NOMO-1 treated with DMSO at 0.1 percent for 48 hours (cell line): ENCODE data around the gene SREK1IP1.

Experiments used
- DNase-seq: peaks from one replicate; lab custom pipeline; 2025; ENCODE audit not compliant: unreplicated experiment; lab: John Stamatoyannopoulos, UW

SREK1IP1 gene

DNA sequence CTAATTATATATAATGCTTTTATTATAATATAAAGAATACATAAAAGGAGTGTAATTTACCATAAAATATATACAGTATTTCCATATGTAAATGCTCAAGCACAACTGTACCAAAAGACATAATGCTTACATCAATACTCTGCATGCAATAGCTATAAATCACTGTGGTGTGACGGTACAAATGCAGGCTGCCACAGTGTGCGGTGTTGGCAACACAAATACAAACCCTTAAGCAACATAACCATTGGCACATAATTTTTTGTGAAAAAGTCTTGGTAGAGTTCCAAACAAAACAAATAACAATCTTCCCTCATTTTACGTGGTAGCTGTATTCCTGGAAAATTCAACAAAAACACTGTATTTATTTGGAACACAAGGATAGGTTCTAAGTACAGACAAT, 80.1 kb downstream of the SREK1IP1 start:
- DNase-seq = no peak

- DNase-seq = no peak
Measured at GRCh38 chr5:64685866-64686265, 82.6 kb downstream of the SREK1IP1 start.

GRCh38 chr5:64682608-64683007, 85.9 kb downstream of the SREK1IP1 start:
- DNase-seq = no peak

- DNase-seq = no peak
Measured at GRCh38 chr5:64680289-64680688, 88.2 kb downstream of the SREK1IP1 start.

- no peak for DNase-seq
Measured at GRCh38 chr5:64678374-64678773, 90.1 kb downstream of the SREK1IP1 start.

DNA sequence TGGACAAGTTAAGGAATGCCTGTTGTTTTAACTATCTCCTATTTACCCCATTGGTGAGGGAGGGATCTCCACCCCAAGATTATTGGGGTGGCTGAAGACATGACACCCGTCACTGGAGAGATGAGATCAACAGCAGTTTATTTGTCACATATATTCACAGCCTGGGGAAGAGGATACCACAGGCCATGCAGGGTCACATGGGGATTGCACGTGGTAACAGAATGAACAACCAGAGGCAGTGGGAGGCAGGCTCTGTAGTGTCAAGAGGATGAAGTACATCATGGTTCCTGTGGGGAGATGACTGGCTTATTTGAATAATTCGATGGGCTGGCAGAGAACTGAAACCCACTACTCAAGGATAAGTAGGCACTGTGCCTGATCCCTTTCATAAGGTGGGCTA, 96.8 kb downstream of the SREK1IP1 start:
- DNase-seq = no peak

DNA sequence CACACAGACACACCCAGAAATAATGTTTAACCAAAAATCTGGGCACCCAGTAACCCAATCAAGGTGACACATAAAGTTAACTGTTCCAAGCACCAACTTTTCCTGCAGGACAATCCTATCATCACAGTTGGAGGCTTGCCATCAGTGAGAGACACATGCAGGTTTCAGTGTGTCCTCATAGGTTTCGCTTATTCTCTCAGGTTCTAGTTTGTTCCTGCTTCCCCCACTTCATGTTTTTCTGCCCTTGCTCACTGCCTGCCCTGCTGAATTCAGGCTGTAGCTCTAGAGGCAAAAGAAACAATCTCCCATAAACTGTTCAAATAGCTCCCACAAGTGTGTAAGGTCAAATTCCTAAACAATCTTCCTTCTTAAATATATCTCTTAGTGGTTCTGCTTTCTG, 98.2 kb downstream of the SREK1IP1 start:
- DNase-seq = no peak
